ENCODE measurements around the gene PPP1R12B.
"Not testable (repeated sequence)": the region's sequence is repeated elsewhere in the genome, so short reads cannot be mapped to it uniquely, and the experiment has no call there.

The PPP1R12B gene

DNA sequence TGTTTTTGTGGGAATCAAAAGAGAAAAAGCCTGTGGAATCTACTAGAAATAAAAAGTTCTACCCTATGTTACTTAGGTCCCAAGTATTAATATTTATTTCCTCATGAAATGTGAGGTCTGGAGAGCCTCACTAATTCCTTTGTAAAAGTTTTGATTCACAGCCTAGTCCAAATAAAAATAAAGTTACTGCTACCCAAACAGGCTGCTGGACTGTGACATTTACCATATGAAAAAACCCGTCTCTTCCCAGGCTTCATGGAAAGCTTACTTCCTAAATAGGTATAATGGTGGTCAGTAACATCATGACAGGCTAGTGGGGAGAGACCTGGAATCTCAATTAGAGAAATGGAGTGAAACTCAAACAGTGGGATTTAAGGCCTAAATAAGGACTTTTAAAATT lies 201.6 kb downstream of the PPP1R12B start:
- no CpG with 5 or more reads among the region's 1 CpG for WGBS, 2 experiments (ENCODE audit: insufficient coverage in 2 of 2)
- not testable (repeated sequence) for H3K27ac ChIP-seq (ENCODE audit: low read depth, low read length, severe bottlenecking); H3K4me3 ChIP-seq (ENCODE audit: extremely low read depth, insufficient read depth, low read length, poor library complexity, severe bottlenecking); H3K9me3 ChIP-seq (ENCODE audit: control insufficient read depth, low read length); H3K36me3 ChIP-seq (ENCODE audit: control insufficient read depth, insufficient read depth, low read length)
- H3K4me1 ChIP-seq (ENCODE audit: control insufficient read depth, insufficient read depth, low read length, poor library complexity, severe bottlenecking), result peaks cover 11% of the 10 kb centered on the region

- 80 to 90% methylated on average over 1 to 3 of the region's 3 CpGs for WGBS, 2 experiments (ENCODE audit: insufficient coverage in 2 of 2)
- peaks cover 5% of the 10 kb centered on the region for H3K4me1 ChIP-seq (ENCODE audit: control insufficient read depth, insufficient read depth, low read length, poor library complexity, severe bottlenecking)
- no peak overlapping the region for H3K27ac ChIP-seq (ENCODE audit: low read depth, low read length, severe bottlenecking)
Measured at GRCh38 chr1:202551683-202552082, 203.2 kb downstream of the PPP1R12B start.

DNA sequence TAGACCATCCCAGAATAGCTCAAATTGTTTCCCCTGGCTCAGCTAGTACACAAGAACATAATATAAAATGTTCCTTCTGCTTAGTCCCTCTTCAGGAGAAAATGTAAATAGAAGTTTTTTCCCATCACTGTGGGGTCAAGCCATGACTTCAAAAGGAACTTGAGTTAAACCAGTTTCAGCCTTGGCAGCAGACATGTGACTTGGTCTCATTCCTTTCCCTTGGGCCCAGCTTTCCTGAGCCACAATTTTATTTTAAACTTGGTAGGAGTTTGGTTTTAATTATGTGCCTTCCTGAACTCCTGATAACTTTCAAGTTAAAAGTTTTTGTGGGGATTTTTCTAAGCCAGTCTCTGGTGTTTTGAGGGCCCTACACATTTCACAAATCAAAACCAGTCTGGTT lies 204.1 kb downstream of the PPP1R12B start:
- H3K27ac ChIP-seq (ENCODE audit: low read depth, low read length, severe bottlenecking), result peak overlapping the region; percentile 66
- H3K4me1 ChIP-seq (ENCODE audit: control insufficient read depth, insufficient read depth, low read length, poor library complexity, severe bottlenecking); H3K4me3 ChIP-seq (ENCODE audit: extremely low read depth, insufficient read depth, low read length, poor library complexity, severe bottlenecking); H3K9me3 ChIP-seq (ENCODE audit: control insufficient read depth, low read length); H3K36me3 ChIP-seq (ENCODE audit: control insufficient read depth, insufficient read depth, low read length): not testable (repeated sequence)

More at GRCh38 chr1:202551683-202552082, 203.2 kb downstream of the PPP1R12B start:
- no peaks in the 10 kb centered on the region for H3K9me3 ChIP-seq (ENCODE audit: control insufficient read depth, low read length)
- no peak overlapping the region for H3K4me3 ChIP-seq (ENCODE audit: extremely low read depth, insufficient read depth, low read length, poor library complexity, severe bottlenecking)
- H3K36me3 ChIP-seq (ENCODE audit: control insufficient read depth, insufficient read depth, low read length), result no peaks in the 10 kb centered on the region

DNA sequence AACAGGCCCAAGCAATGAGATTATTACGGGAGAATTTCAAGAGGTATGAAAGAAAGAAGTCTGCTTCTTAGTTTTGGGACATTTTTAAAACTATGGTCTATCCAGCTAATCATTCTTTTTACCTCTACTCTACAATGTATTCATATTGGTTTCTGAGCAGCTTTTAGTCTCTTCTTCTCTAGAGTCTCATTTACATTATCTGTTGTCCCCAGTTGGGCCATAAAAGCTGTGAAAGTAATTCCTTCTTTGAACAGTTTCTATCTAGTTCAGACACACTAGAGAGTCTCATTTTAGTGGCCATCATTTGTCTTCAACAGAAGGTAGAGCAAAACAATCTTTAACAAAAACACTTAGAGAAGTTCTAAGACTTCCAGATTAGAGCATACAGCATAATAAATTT lies 204.6 kb downstream of the PPP1R12B start:
- not testable (repeated sequence) for H3K4me1 ChIP-seq (ENCODE audit: control insufficient read depth, insufficient read depth, low read length, poor library complexity, severe bottlenecking); H3K4me3 ChIP-seq (ENCODE audit: extremely low read depth, insufficient read depth, low read length, poor library complexity, severe bottlenecking); H3K36me3 ChIP-seq (ENCODE audit: control insufficient read depth, insufficient read depth, low read length); H3K9me3 ChIP-seq (ENCODE audit: control insufficient read depth, low read length)
- WGBS, 2 experiments (ENCODE audit: insufficient coverage in 2 of 2), result no CpG with 5 or more reads among the region's 1 CpG
- peak overlapping the region; percentile 66 for H3K27ac ChIP-seq (ENCODE audit: low read depth, low read length, severe bottlenecking)

- Histone ChIP-seq H3K4me3 (ENCODE audit: extremely low read depth, insufficient read depth, low read length, poor library complexity, severe bottlenecking) (no peak overlapping the region), H3K9me3 (ENCODE audit: control insufficient read depth, low read length) (no peaks in the 10 kb centered on the region), H3K27ac (ENCODE audit: low read depth, low read length, severe bottlenecking) (peak overlapping the region; percentile 18), H3K4me1 (ENCODE audit: control insufficient read depth, insufficient read depth, low read length, poor library complexity, severe bottlenecking) (peaks cover 3% of the 10 kb centered on the region), H3K36me3 (ENCODE audit: control insufficient read depth, insufficient read depth, low read length) (no peaks in the 10 kb centered on the region)
- WGBS, 2 experiments (ENCODE audit: insufficient coverage in 2 of 2), result 82 to 87% methylated on average over 2 of the region's 3 CpGs
Measured at GRCh38 chr1:202553560-202554038, 205.1 kb downstream of the PPP1R12B start.

- not testable (repeated sequence) for H3K27ac ChIP-seq (ENCODE audit: low read depth, low read length, severe bottlenecking); H3K36me3 ChIP-seq (ENCODE audit: control insufficient read depth, insufficient read depth, low read length); H3K9me3 ChIP-seq (ENCODE audit: control insufficient read depth, low read length); H3K4me3 ChIP-seq (ENCODE audit: extremely low read depth, insufficient read depth, low read length, poor library complexity, severe bottlenecking); H3K4me1 ChIP-seq (ENCODE audit: control insufficient read depth, insufficient read depth, low read length, poor library complexity, severe bottlenecking)
- WGBS, 2 experiments (ENCODE audit: insufficient coverage in 2 of 2), result 86% methylated on average over 1 of the region's 4 CpGs; no CpG with 5 or more reads in 1 of the 2 experiments
Measured at GRCh38 chr1:202554619-202555018, 206.1 kb downstream of the PPP1R12B start.

DNA sequence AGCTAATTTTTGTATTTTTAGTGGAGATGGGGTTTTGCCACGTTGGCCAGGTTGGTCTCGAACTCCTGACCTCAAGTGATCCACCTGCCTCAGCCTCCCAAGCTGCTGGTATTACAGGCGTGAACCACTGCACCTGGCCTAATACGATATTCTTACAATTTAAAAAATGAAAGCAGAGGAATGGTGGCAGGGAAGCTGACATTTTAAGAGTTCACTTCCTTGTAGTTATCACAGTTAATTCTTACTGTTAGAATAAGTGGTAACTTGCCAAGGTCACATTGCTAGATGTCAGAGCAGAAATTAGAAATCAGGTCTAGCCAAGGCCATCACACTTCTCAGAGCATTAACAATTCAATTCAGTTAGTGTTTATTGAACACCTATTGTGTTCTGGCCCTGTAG lies 207.5 kb downstream of the PPP1R12B start:
- H3K27ac ChIP-seq (ENCODE audit: low read depth, low read length, severe bottlenecking); H3K36me3 ChIP-seq (ENCODE audit: control insufficient read depth, insufficient read depth, low read length); H3K4me1 ChIP-seq (ENCODE audit: control insufficient read depth, insufficient read depth, low read length, poor library complexity, severe bottlenecking); H3K9me3 ChIP-seq (ENCODE audit: control insufficient read depth, low read length); H3K4me3 ChIP-seq (ENCODE audit: extremely low read depth, insufficient read depth, low read length, poor library complexity, severe bottlenecking): not testable (repeated sequence)
- WGBS, 2 experiments (ENCODE audit: insufficient coverage in 2 of 2), result 100% methylated on average over 1 of the region's 4 CpGs; no CpG with 5 or more reads in 1 of the 2 experiments

DNA sequence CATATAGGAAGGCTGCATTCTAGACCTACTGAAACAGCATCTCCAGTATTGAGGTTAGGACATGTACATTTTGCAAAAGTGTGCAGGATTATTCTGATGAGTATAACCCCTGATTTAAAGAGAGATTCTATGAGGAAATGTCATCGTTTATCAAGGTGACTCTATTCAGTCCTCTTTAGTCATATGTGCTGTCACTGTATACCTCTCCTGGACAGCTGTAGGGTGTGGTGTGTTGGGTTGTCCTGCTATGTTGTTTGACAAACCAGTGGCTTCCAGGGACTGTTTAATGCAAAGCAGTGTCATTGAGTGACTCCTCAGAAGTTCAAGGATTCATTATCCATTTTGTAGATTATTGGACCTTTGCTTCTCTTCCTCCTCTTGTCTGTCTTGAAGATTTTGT lies 209.2 kb downstream of the PPP1R12B start:
- WGBS, 2 experiments (ENCODE audit: insufficient coverage in 2 of 2), result no CpG with 5 or more reads among the region's 1 CpG
- not testable (repeated sequence) for H3K4me1 ChIP-seq (ENCODE audit: control insufficient read depth, insufficient read depth, low read length, poor library complexity, severe bottlenecking); H3K36me3 ChIP-seq (ENCODE audit: control insufficient read depth, insufficient read depth, low read length); H3K9me3 ChIP-seq (ENCODE audit: control insufficient read depth, low read length); H3K27ac ChIP-seq (ENCODE audit: low read depth, low read length, severe bottlenecking); H3K4me3 ChIP-seq (ENCODE audit: extremely low read depth, insufficient read depth, low read length, poor library complexity, severe bottlenecking)

GRCh38 chr1:202561240-202561639 lies 212.7 kb downstream of the PPP1R12B start:
- WGBS, 2 experiments (ENCODE audit: insufficient coverage in 2 of 2), result no CpG with 5 or more reads among the region's 1 CpG
- H3K36me3 ChIP-seq (ENCODE audit: control insufficient read depth, insufficient read depth, low read length), result no peaks in the 10 kb centered on the region
- H3K27ac ChIP-seq (ENCODE audit: low read depth, low read length, severe bottlenecking), result no peak overlapping the region
- H3K4me3 ChIP-seq (ENCODE audit: extremely low read depth, insufficient read depth, low read length, poor library complexity, severe bottlenecking), result no peak overlapping the region
- H3K4me1 ChIP-seq (ENCODE audit: control insufficient read depth, insufficient read depth, low read length, poor library complexity, severe bottlenecking), result peaks cover 4% of the 10 kb centered on the region
- no peaks in the 10 kb centered on the region for H3K9me3 ChIP-seq (ENCODE audit: control insufficient read depth, low read length)

DNA sequence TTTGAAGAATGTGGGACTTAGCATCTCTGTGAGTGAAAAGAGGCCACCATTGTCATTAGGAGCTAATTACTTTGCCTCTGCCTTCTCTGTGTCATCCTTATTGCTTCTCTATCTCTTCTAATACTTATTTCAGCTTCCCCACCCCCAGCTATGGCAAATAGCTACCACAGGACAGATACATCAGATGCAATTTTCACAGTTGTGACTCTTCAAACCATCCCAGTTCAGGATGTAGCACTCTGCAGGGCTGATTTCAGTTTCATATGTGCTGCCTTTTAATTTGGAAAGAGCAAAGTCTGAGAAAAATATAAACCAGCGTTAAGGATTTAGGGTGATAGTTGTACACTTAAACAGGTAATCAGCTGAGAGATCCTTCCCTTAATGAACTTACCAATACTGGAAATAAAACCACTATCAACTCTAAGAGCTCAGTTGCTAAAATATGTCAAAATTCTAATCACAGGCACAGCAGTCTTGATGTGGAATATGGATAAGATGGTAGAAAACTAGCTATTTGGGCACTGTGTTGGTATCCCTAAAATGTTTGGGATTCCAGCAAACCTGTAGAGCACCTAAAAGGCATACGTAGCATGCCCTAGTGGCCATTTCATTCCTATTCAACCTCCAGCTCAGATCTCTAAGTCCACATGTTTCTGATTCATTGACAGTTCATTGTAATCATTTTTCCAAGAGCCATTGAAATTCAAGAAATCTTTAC lies 213.4 kb downstream of the PPP1R12B start:
- Histone ChIP-seq H3K27ac (ENCODE audit: low read depth, low read length, severe bottlenecking) (no peak overlapping the region), H3K36me3 (ENCODE audit: control insufficient read depth, insufficient read depth, low read length) (no peaks in the 10 kb centered on the region), H3K9me3 (ENCODE audit: control insufficient read depth, low read length) (no peaks in the 10 kb centered on the region), H3K4me1 (ENCODE audit: control insufficient read depth, insufficient read depth, low read length, poor library complexity, severe bottlenecking) (peaks cover 7% of the 10 kb centered on the region), H3K4me3 (ENCODE audit: extremely low read depth, insufficient read depth, low read length, poor library complexity, severe bottlenecking) (no peak overlapping the region)
- WGBS, 2 experiments (ENCODE audit: insufficient coverage in 2 of 2), result 100% methylated on average over 1 of the region's 2 CpGs

GRCh38 chr1:202562444-202563060 lies 214.1 kb downstream of the PPP1R12B start:
- no peak overlapping the region for H3K27ac ChIP-seq (ENCODE audit: low read depth, low read length, severe bottlenecking)
- H3K4me1 ChIP-seq (ENCODE audit: control insufficient read depth, insufficient read depth, low read length, poor library complexity, severe bottlenecking), result peaks cover 14% of the 10 kb centered on the region
- WGBS, 2 experiments (ENCODE audit: insufficient coverage in 2 of 2), result 91 to 98% methylated on average over 5 to 8 of the region's 13 CpGs
- H3K9me3 ChIP-seq (ENCODE audit: control insufficient read depth, low read length), result no peaks in the 10 kb centered on the region
- H3K4me3 ChIP-seq (ENCODE audit: extremely low read depth, insufficient read depth, low read length, poor library complexity, severe bottlenecking), result no peak overlapping the region
- no peaks in the 10 kb centered on the region for H3K36me3 ChIP-seq (ENCODE audit: control insufficient read depth, insufficient read depth, low read length)

All from mesodermal cell (in vitro differentiated cells).